Measurements from ENCODE around the gene HEATR5A. TPM values are rescaled to one million over a fixed set of nuclear protein-coding genes. Genes with fewer than 3 reads are reported as not detected.

Gene HEATR5A
- total and polyA plus RNA-seq, 2 of the 13 experiments (the other 11 are each of a cell fraction or from before 2014, with no cell fraction given): 36.4 to 105 TPM

DNA sequence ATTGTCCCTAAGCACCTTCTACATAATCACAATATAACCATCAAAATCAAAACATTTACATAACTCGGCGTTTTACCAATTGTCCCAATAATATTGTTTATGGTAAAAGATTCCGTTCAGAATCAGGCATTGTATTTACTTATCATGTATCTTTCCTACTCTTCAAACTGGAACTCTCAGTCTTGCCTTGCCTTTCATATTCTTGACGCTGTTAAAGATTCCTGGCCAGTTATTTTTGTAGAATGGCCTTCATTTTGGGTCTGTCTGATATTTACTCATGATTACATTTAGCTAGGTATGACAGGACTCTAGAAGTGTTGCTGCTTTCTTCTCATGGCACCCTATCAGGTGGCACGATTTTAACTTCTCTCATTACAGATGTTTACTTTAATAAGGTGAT, 850 bp upstream of the HEATR5A start (continued):
- TF ChIP-seq, protein P1, sequence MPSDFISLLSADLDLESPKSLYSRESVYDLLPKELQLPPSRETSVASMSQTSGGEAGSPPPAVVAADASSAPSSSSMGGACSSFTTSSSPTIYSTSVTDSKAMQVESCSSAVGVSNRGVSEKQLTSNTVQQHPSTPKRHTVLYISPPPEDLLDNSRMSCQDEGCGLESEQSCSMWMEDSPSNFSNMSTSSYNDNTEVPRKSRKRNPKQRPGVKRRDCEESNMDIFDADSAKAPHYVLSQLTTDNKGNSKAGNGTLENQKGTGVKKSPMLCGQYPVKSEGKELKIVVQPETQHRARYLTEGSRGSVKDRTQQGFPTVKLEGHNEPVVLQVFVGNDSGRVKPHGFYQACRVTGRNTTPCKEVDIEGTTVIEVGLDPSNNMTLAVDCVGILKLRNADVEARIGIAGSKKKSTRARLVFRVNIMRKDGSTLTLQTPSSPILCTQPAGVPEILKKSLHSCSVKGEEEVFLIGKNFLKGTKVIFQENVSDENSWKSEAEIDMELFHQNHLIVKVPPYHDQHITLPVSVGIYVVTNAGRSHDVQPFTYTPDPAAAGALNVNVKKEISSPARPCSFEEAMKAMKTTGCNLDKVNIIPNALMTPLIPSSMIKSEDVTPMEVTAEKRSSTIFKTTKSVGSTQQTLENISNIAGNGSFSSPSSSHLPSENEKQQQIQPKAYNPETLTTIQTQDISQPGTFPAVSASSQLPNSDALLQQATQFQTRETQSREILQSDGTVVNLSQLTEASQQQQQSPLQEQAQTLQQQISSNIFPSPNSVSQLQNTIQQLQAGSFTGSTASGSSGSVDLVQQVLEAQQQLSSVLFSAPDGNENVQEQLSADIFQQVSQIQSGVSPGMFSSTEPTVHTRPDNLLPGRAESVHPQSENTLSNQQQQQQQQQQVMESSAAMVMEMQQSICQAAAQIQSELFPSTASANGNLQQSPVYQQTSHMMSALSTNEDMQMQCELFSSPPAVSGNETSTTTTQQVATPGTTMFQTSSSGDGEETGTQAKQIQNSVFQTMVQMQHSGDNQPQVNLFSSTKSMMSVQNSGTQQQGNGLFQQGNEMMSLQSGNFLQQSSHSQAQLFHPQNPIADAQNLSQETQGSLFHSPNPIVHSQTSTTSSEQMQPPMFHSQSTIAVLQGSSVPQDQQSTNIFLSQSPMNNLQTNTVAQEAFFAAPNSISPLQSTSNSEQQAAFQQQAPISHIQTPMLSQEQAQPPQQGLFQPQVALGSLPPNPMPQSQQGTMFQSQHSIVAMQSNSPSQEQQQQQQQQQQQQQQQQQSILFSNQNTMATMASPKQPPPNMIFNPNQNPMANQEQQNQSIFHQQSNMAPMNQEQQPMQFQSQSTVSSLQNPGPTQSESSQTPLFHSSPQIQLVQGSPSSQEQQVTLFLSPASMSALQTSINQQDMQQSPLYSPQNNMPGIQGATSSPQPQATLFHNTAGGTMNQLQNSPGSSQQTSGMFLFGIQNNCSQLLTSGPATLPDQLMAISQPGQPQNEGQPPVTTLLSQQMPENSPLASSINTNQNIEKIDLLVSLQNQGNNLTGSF (CRISPR knock-in tag; IDR thresholded peaks at IDR 0.05): no peak
- TF ChIP-seq MYC (CRISPR knock-in tag; IDR thresholded peaks at IDR 0.05; ENCODE audit: borderline replicate concordance) (no peak), MED1 (CRISPR knock-in tag; IDR thresholded peaks at IDR 0.05) (no peak), SATB2 (CRISPR knock-in tag; IDR thresholded peaks at IDR 0.05) (no peak), SP2 (CRISPR knock-in tag; IDR thresholded peaks at IDR 0.05) (no peak), GLI4 (CRISPR knock-in tag; IDR thresholded peaks at IDR 0.05; ENCODE audit: borderline replicate concordance) (no peak), EED (CRISPR knock-in tag; IDR thresholded peaks at IDR 0.05) (no peak), ZNF652 (CRISPR knock-in tag; IDR thresholded peaks at IDR 0.05; ENCODE audit: borderline replicate concordance, low read depth) (no peak), NKX3-1 (CRISPR knock-in tag; IDR thresholded peaks at IDR 0.05) (no peak; the same call in 1 of the 2 replicates), RBAK (CRISPR knock-in tag; IDR thresholded peaks at IDR 0.05) (no peak), ZNF737 (CRISPR knock-in tag; IDR thresholded peaks at IDR 0.05; ENCODE audit: borderline replicate concordance) (no peak)
- TF ChIP-seq, protein P2, sequence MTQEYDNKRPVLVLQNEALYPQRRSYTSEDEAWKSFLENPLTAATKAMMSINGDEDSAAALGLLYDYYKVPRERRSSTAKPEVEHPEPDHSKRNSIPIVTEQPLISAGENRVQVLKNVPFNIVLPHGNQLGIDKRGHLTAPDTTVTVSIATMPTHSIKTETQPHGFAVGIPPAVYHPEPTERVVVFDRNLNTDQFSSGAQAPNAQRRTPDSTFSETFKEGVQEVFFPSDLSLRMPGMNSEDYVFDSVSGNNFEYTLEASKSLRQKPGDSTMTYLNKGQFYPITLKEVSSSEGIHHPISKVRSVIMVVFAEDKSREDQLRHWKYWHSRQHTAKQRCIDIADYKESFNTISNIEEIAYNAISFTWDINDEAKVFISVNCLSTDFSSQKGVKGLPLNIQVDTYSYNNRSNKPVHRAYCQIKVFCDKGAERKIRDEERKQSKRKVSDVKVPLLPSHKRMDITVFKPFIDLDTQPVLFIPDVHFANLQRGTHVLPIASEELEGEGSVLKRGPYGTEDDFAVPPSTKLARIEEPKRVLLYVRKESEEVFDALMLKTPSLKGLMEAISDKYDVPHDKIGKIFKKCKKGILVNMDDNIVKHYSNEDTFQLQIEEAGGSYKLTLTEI (CRISPR knock-in tag; conservative IDR thresholded peaks at IDR 0.05): no peak
- TF ChIP-seq, protein P3, sequence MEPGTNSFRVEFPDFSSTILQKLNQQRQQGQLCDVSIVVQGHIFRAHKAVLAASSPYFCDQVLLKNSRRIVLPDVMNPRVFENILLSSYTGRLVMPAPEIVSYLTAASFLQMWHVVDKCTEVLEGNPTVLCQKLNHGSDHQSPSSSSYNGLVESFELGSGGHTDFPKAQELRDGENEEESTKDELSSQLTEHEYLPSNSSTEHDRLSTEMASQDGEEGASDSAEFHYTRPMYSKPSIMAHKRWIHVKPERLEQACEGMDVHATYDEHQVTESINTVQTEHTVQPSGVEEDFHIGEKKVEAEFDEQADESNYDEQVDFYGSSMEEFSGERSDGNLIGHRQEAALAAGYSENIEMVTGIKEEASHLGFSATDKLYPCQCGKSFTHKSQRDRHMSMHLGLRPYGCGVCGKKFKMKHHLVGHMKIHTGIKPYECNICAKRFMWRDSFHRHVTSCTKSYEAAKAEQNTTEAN (CRISPR knock-in tag; conservative IDR thresholded peaks at IDR 0.05): no peak
- TF ChIP-seq, protein P4, sequence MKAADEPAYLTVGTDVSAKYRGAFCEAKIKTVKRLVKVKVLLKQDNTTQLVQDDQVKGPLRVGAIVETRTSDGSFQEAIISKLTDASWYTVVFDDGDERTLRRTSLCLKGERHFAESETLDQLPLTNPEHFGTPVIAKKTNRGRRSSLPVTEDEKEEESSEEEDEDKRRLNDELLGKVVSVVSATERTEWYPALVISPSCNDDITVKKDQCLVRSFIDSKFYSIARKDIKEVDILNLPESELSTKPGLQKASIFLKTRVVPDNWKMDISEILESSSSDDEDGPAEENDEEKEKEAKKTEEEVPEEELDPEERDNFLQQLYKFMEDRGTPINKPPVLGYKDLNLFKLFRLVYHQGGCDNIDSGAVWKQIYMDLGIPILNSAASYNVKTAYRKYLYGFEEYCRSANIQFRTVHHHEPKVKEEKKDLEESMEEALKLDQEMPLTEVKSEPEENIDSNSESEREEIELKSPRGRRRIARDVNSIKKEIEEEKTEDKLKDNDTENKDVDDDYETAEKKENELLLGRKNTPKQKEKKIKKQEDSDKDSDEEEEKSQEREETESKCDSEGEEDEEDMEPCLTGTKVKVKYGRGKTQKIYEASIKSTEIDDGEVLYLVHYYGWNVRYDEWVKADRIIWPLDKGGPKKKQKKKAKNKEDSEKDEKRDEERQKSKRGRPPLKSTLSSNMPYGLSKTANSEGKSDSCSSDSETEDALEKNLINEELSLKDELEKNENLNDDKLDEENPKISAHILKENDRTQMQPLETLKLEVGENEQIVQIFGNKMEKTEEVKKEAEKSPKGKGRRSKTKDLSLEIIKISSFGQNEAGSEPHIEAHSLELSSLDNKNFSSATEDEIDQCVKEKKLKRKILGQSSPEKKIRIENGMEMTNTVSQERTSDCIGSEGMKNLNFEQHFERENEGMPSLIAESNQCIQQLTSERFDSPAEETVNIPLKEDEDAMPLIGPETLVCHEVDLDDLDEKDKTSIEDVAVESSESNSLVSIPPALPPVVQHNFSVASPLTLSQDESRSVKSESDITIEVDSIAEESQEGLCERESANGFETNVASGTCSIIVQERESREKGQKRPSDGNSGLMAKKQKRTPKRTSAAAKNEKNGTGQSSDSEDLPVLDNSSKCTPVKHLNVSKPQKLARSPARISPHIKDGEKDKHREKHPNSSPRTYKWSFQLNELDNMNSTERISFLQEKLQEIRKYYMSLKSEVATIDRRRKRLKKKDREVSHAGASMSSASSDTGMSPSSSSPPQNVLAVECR (CRISPR knock-in tag; IDR thresholded peaks at IDR 0.05; ENCODE audit: borderline replicate concordance): no peak
- TF ChIP-seq, protein P5, sequence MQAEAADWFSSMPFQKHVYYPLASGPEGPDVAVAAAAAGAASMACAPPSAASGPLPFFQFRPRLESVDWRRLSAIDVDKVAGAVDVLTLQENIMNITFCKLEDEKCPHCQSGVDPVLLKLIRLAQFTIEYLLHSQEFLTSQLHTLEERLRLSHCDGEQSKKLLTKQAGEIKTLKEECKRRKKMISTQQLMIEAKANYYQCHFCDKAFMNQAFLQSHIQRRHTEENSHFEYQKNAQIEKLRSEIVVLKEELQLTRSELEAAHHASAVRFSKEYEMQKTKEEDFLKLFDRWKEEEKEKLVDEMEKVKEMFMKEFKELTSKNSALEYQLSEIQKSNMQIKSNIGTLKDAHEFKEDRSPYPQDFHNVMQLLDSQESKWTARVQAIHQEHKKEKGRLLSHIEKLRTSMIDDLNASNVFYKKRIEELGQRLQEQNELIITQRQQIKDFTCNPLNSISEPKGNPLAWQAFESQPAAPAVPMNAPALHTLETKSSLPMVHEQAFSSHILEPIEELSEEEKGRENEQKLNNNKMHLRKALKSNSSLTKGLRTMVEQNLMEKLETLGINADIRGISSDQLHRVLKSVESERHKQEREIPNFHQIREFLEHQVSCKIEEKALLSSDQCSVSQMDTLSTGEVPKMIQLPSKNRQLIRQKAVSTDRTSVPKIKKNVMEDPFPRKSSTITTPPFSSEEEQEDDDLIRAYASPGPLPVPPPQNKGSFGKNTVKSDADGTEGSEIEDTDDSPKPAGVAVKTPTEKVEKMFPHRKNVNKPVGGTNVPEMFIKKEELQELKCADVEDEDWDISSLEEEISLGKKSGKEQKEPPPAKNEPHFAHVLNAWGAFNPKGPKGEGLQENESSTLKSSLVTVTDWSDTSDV (CRISPR knock-in tag; IDR thresholded peaks at IDR 0.05): no peak
